HG03097 (cell line): ENCODE data around the gene SLC31A1.

ENCODE experiments used
- ATAC-seq: cut with Tn5 transposase; IDR thresholded peaks from one replicate; pipeline ENCODE4 v1.9.1; 2021; ENCODE audit not compliant: unreplicated experiment, low FRiP score

The SLC31A1 gene

GRCh38 chr9:113301548-113301947 is 80.2 kb downstream of the SLC31A1 start:
- no peak for ATAC-seq

- no peak for ATAC-seq
These were observed 81.6 kb downstream of the SLC31A1 start, which contains the start of gene RNF183 for GRCh38 chr9:113302792-113303418. RNF183 (minus strand) TSS chr9:113303376; CDS start chr9:113298184, 5,192 bp downstream.

DNA sequence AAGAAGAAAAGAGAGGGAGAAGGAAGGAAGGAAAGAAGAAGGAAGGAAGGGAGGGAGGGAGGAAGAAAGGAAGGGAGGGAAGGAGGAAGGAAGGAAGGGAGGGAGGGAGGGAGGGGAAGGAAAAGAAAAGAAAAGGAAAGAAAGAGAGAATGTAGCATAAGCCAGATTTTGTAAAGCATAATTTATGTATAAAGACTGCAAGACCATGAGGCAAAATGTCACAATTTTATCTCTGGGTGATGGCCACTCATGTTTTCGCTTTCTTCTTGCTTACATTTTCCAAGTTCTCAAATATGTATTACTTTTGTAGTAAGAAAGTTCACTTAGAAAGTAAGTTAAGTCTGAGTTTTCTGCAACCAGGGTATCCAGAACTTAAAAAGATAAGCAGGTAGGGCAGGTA is 85.2 kb downstream of the SLC31A1 start:
- ATAC-seq: no peak

DNA sequence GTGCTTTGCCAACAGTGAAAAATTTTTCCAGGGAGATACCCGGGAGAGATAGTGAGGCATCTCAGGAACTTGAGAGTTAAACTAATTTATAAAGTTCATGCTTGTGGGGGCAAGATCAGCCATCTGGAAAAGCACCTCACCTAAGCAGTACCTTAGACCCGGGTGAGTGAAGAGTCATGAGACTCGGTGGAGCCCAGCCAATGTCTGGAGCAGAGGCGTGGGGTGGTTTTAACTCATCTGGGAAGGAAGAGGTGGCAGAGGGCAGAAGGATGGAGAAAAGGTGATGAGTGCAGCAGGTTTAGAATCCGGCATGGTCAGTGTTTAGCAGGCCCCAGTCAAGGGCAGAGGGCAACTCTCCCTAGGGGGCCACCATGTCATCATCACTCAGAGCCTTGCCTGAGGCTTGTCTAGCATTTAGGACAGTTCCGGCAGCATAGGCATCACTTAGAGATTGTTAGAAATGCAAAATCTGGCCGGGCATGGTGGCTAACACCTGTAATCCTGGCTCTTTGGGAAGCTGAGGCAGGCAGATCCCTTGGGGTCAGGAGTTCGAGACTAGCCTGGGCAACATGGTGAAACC is 86.1 kb downstream of the SLC31A1 start:
- ATAC-seq: no peak

DNA sequence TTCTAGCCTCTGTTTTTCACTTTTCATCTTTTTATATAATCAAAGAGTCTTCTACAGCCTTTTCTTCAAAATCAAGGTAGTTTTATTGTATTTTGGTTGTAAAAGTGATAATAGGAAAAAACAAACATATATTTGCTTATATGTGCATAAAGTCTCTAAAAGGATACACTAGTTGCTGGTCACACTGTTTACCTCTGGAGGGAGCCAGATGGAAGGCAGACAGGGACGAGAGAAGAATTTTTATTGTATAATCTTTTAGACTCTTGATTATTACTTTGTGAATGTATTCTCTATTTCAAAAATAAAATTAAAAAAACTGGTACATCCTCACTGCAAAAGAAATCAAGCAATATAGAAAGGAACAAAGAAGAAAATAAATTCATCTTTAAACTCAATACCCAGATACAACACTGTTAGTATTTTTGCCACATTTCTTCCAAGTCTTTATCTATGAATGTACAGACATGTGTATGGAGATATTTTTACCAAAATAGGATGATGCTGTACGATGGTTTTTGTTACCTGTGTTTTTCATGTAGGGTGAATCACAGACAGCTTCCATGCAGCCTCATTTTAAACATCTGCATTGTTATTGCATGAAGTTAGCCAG is 88.0 kb downstream of the SLC31A1 start:
- ATAC-seq: no peak

DNA sequence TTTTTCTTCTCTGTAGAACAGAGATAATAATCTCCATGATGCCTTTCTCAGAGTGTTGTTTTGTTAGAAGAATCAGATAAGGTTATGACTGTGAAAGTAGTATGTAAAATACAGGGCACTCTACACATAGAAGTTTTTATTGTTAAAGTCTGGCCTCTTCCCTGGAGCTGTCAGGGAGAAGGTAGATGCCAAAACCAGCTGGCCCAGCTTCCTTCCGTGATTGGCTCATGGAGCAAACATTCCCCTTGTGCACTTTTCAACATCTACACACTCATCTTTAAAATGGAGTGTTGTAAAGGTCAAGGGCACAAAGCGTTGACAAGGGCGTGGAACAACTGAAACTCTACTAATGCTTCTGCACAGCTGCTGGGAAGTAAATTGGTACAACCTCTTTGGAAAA is 89.2 kb downstream of the SLC31A1 start:
- no peak for ATAC-seq

- ATAC-seq: no peak
These were observed 90.6 kb downstream of the SLC31A1 start for GRCh38 chr9:113311961-113312360.

GRCh38 chr9:113313261-113313660 is 91.9 kb downstream of the SLC31A1 start:
- no peak for ATAC-seq
